GM13976 (cell line): ENCODE measurements around the gene TRIM71.
"Not testable (repeated sequence)": the region's sequence is repeated elsewhere in the genome, so short reads cannot be mapped to it uniquely, and the experiment has no call there.

Source experiments
- DNase-seq: peaks from one replicate; pipeline ENCODE4 v3.0.0; 2012; ENCODE audit warnings: low spot score
- in situ Hi-C: fragments of 300-500 bp; cut with MboI; formaldehyde crosslinking; loops from one replicate; pipeline ENCODE4 v1.12.0; 2022; ENCODE audit warnings: low sequenced_read_pairs, mixed read lengths, inconsistent platforms; ENCODE audit not compliant: unreplicated experiment
- TF ChIP-seq, protein P1 (sequence below): IDR thresholded peaks from 2 replicates; pipeline ENCODE4 v1.5.1; 2012; ENCODE audit warnings: borderline replicate concordance, mild to moderate bottlenecking; ENCODE audit not compliant: insufficient read depth; ENCODE audit errors: extremely low read depth, missing control alignments, control extremely low read depth

Gene TRIM71

DNA sequence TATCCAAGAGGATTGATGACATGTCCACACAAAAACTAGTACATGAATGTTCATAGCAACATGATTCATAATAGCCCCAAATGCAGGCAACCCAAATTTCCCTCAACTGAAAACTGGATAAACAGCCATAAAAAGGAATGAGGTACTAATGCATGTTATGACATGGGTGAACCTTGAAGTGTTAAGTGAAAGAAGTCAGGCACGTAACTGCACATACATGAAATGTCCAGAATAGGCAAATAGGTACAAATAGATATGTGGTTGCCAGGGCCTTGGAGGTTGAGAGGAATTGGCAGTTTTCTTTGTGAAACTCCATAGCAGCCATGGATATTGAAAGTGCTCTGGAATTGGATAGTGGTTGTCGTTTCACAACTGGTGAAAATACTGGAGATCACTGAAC, 81.5 kb downstream of the TRIM71 start:
- in situ Hi-C loops: no loop called here
- TF ChIP-seq, protein P1, sequence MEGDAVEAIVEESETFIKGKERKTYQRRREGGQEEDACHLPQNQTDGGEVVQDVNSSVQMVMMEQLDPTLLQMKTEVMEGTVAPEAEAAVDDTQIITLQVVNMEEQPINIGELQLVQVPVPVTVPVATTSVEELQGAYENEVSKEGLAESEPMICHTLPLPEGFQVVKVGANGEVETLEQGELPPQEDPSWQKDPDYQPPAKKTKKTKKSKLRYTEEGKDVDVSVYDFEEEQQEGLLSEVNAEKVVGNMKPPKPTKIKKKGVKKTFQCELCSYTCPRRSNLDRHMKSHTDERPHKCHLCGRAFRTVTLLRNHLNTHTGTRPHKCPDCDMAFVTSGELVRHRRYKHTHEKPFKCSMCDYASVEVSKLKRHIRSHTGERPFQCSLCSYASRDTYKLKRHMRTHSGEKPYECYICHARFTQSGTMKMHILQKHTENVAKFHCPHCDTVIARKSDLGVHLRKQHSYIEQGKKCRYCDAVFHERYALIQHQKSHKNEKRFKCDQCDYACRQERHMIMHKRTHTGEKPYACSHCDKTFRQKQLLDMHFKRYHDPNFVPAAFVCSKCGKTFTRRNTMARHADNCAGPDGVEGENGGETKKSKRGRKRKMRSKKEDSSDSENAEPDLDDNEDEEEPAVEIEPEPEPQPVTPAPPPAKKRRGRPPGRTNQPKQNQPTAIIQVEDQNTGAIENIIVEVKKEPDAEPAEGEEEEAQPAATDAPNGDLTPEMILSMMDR: no peak

DNA sequence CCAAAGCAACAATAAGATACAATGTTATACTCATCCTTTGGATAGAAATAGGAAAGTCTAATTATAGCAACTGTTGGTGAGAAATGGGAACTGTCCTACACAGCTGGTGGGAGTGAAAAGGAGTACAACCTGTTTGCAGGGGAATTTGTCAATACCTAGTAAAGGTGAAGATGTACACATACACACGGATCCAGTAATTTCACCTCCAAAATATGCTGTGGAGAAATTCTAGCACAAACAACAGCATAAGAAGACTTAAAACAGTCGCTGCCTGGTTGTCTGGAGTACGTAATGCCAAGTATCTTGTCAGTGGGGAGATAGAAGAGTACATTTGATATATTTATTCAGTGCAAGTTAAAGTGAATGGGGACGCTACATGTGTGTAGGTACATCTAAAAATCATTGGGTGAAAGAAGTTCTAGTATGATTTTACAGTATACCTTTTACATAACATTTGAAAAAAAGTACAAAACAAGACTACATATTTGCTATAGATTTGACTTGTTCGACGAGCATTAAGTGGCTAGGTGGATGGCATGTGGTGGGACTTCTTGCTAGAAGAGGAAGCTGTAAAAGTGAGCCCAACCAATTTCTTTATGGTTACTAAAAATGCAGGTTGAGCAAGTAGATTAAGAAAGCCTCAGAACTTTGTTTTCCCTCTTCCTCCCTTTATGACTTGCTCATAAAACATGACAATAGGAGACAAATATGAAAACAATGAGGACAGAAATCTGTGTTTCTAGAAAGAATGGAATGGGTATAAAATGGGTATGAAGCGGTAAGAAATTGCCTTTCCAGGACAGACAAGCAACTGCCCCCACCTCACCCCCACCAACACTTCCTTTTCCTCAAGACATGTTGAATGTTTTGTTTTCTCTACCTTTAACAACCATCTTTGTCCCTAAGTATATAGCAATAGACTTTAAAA, 83.5 kb downstream of the TRIM71 start:
- in situ Hi-C loops: no loop called here
- no peak for DNase-seq
- TF ChIP-seq, protein P1: no peak

More for the DNA sequence above, 81.5 kb downstream of the TRIM71 start:
- DNase-seq: no peak

DNA sequence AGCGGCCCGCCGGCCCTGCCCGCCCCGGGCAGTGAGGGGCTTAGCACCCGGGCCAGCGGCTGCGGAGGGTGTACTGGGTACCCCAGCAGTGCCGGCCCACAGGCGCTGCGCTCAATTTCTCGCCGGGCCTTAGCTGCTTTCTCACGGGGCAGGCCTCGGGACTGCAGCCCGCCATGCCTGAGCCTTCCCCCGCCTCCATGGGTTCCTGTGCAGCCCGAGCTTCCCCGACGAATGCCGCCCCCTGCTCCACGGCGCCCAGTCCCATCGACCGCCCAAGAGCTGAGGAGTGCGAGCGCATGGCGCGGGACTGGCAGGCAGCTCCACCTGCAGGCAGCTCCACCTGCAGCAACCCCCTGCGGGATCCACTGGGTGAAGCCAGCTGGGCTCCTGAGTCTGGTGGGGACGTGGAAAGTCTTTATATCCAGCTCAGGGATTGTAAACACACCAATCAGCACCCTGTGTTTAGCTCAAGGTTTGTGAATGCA, 85.1 kb downstream of the TRIM71 start:
- not testable (repeated sequence) for DNase-seq

DNA sequence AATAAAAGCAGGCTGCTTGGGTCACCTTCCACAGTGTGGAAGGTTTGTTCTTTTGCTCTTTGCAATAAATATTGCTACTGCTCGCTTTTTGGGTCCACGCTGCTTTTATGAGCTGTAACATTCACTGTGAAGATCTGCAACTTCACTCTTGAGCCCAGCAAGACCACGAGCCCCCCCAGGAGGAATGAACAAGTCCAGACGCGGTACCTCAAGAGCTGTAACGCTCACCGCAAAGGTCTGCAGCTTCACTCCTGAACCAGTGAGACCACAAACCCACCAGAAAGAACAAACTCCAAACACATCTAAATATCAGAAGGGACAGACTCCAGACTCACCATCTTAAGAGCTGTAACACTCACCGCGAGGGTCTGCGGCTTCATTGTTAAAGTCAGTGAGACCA, 86.2 kb downstream of the TRIM71 start:
- in situ Hi-C loops: no loop called here
- no peak for DNase-seq
- TF ChIP-seq, protein P1: no peak

More for the DNA sequence above, 85.1 kb downstream of the TRIM71 start:
- in situ Hi-C loops: not testable (repeated sequence)

DNA sequence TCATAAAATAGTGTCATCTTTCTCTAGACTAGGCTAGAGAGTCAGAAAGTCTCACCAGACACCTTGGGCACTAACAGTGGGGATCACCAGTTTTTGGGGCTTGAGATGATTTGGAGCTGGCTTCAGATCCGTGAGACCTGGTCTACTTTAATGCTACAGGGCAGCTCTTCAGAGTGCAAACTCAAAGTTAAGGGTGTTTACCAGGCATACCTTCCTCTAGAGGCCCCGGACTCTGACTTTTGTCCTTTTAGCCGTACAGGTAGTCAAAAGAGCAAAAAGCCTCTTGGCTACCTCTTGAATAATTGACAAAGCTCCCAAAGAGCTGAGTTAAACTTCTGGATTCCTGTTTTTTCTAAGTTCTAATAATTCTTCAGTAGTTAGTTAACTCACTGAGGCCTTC, 92.2 kb downstream of the TRIM71 start:
- DNase-seq: no peak
- TF ChIP-seq, protein P1: no peak
- in situ Hi-C loops: no loop called here

DNA sequence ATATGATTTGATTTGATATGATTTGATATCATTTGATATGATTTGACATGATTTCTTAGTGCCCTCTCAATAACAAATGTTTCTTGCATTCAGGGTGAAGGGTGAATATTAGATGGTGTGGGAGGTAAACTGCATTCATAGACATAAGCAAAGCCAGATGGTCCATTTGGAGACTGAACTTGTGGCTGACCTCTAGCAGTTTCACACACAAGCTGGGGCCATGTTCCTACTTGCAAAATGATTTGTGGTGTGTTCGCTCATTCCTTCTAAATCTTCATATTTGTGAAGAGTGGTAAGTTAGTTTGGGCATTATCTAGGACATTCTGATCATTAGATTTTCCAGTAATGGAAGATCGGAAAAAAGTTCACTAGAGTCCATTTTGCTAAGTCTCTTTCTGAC, 93.2 kb downstream of the TRIM71 start:
- in situ Hi-C loops: no loop called here
- no peak for DNase-seq
- TF ChIP-seq, protein P1: no peak

DNA sequence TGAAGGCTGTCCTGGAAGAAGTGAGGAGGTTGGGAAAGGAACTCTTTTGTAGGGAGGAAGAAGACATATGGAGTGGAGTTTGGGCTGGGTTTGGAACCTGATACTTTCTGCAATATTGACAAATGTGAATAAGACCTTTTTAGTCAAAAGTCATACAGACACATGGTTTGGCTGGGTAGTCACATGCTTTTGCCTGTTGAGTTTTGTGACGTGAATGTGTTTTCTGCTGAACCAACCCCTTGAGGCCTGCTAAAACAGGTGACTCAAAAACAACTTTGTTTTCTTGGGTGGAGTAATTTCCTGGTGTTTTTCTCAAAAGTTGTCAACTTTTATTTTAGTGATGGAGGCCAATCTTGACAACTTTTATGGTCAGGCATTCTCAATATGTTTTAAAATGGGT, 94.2 kb downstream of the TRIM71 start:
- TF ChIP-seq, protein P1: no peak
- no peak for DNase-seq
- in situ Hi-C loops: no loop called here
